NCI-H510A (cell line): ENCODE results near the gene PHAF1.

ENCODE experiments used
- DNase-seq: peaks from one replicate; lab custom pipeline; 2025; lab: John Stamatoyannopoulos, UW

Gene PHAF1

DNA sequence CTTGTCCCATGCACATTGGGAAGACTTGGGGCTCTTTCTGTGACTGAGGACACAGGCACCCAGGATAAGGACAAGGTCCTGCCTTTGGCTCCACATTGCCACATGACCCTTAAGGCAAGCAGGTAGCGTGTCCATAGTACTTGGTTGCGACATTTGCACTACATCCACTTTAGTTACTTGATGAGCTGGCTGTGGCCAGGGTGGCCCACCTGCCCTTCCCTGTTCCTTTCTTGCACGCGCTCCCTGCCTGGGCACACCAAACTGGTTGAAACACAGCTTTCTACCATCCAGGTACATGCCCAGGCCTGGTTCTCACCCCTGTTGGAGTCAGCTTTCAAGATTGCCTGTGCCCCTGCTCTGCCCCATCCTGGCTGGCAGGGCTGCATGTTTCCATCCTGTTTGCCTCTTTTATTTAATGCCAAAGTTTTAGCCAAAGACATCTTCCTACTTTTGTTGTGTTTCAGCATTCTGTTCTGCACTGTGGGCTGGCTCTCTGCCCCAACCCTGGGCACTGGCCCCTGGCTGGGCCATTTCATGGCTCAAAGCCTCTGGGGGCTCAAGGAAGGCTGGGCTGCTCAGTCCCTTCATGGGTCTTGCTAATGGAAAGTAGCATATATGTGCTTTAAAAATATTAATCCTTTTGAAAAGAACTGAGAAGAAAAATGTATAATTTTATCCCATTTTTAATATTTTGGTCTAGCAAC, 37.8 kb downstream of the PHAF1 start:
- DNase-seq, result no peak

DNA sequence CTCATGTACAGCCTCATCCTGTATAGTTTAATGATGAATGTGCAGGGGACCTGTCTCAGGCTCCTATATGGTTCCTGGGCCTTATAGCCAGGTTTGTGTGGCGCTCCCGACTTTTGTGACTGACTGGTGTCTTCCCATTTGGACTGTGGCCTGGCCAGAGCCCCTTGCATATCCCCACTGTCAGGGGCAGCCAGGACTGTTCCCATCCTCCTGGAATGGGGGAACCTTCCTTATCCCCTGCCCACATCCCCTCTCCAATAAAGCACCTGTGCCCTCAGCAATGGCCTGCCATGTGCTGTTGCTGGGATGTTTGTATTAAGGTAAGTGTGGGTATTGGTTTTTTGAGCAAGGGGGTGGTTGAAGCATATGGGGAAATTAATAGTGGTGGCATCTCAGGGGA, 38.5 kb downstream of the PHAF1 start:
- no peak for DNase-seq

DNA sequence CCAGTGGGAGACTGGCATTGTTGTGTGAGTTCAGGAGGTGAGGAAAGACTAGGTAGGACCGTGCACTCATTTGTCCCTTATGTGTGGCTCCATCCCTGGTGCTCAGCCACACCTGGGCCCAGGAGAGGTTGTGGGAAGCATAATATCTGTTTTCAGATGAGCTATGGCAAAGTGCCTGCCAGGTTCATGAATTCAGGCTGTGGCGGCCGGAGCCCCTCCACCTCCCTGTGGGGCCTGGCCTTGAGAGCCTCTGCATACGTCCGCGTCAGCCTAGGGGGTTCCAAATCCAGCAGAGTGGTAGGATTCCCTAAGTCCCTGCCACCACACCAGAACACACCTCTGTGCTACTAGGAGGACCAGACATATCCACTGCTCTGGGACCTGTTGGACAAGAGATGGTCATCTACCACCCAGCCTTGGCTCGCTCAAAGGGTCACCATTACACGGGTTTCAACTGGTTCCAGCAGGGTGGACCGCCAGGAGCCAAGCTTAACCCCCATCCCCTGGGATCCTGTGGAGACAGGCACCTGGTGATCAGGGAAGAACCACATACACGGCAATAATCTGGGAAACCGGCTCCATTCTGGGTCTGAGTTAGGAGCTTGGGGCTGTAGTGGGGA, 39.0 kb downstream of the PHAF1 start:
- no peak for DNase-seq

DNA sequence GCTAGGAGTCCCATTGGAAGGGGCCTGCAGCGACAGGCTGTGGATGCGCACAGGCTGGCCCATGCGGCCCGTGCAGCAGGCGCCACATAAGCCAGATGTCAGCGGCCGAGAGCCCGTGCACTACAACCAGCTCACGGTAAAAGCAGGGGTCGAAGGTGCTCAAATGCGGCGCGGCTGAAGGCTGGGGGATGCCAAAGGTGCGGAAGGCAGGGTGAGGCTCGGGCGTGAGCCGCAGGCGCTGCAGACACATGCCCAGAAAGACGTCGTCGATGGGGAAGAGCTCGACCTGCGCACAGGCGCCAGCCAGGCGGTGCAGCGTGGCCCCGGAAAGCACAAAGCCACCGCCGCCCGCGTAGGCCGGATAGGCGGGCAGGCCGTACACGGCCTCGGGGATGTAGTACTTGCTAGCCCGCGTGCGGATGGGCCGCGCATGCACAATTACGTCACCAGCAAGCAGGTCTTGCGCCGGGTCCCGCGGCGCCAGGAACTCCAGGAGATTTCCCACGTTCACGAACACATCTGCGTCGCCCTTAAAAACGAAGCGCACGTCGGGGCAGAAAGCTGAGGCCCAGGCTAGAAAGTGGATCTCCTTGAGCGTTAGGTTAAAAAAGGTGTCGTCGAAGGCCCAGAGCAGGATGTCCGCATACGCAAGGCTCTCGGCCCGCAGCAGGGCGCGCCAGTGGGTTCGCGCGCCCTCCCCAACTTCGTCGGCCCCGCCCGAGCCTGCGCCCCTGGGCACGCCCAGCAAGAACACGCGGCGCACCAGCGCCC, 39.7 kb downstream of the PHAF1 start:
- no peak for DNase-seq

DNA sequence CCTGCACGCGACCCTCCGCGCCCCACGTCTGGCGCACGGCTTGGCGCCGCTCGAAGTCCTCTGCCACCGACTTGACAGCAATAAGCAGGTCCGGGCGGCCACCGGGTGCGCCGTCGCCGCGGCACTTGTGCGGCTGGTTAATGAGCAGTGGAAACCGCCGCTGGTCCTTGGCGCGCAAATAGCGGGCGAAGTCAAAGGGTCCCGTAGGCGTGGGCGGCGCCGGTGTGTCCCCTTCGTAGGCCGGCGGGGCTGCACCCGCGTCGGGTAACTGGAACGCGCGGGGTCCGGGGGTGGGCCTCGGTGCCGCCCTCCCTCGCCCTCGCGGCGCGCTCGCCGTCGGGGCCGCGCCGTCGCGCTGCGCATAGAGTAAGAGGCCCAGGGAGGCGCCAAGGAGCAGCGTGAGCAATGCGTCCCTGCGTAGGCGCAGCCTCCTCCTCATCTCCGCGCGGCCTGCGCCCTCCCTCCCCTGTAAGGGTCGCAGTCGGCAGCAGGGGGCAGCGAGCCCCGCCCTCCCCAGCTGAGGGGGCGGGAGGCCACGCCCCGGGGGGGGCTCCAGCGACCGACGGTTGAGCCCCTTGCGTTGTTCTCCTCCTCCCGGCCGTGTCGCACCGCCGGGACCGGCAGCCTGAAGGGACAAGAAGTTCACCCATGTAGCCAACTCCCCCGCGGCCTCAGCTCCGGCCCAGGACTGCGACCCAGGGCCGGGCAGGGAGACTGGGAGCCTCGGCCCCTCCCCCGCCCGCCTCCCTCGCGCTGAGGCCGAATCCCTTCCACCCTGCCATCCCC, 40.5 kb downstream of the PHAF1 start:
- peak; percentile 33 for DNase-seq

DNA sequence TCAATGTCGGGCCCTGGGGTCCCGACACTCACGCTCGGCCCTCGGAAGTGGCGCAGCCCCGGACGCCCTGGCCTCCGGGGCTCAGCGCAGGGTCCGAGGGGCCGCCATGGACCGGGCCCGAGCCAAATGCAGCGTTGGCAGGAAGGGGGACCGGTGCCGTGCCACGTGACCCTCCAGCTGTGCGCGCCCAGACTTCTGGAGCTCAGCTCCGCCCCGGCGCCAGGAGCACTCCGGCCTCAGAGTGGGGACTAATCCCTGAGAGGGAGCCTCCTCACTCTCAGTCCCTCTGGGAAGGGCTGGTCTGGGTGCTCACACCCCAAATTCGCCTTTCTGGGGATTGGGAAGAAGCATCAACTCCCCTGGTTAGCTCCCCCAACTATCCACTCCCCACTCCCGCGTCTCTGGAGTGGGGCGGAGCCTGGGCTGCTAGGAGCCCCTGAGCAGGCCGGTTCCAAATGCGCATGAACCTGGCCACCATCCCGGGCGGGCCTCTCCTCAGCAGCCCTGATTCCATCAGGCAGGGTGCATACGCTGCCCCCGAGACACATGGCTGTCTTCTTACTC, 41.2 kb downstream of the PHAF1 start, which contains the start of gene B3GNT9:
B3GNT9 (minus strand) TSS at position 166 of the 564 bp plus-strand sequence. CDS start 513 bp downstream, outside the sequence.
- peak; percentile 49 for DNase-seq

DNA sequence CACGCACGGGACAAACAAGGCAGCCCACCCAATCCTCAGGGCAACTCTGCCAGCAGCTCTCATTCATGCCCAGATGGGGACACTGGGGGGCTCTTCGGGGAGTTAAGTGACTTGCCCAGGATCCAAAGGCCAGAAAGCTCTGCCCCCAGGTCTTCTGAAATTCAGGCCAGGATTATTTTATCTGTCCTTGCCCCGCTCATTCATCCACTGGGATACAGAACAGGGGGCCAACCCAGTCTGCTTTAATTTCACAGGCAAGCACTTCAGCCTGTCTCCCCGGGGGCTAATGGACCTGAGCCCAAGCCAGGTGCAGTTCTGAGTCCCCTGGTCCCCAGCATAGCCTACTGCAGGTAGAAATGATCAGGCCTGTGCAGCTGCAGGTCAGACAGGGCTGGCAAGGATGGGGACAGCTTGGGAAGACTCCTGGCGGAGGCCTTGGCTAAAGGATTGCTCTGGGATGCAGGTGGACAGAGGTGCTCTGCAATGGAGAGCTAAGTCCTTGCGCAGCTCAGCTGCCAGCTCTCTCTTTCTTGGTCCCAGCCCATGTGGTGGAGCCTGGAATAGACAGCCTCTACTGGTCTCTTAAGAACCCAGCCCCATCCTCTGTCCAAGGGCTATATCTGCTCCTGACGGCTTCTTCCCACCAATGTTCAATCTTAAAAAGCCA, 41.8 kb downstream of the PHAF1 start:
- no peak for DNase-seq

DNA sequence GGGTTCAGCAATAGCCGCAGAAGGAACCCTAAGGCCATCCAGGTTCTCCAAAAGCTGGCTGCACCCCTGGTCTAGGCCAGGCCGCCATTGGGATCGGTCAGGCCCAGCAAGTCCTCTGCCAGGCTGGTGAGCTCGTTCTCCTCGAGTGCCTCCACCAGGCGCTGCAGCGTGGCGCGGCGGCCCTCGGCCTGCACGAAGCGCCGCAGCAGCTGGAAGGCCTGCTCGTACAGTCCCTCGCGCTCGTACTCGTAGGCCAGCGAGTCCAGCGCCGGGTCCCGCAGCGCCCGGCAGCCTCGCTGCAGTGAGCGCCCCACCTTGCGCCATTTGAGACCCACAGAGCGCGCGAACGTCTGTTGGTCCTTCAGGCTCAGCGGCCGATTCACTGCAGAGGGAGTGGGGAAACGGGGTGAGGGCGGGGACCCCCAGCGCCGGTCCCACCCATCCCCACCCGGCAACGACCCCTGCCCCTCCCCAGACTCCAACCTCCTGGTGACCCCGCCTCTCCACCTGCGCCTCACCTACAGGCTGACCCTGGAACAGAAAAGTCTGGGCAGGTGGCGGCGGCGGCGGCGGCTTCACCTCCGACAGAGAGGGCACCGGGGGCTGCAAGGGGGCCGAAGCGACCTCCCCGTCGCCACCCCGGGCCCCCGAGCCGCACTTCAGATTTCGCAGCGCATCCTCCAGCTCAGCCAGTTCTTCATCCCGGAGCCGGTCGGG, 45.0 kb downstream of the PHAF1 start:
- no peak for DNase-seq

DNA sequence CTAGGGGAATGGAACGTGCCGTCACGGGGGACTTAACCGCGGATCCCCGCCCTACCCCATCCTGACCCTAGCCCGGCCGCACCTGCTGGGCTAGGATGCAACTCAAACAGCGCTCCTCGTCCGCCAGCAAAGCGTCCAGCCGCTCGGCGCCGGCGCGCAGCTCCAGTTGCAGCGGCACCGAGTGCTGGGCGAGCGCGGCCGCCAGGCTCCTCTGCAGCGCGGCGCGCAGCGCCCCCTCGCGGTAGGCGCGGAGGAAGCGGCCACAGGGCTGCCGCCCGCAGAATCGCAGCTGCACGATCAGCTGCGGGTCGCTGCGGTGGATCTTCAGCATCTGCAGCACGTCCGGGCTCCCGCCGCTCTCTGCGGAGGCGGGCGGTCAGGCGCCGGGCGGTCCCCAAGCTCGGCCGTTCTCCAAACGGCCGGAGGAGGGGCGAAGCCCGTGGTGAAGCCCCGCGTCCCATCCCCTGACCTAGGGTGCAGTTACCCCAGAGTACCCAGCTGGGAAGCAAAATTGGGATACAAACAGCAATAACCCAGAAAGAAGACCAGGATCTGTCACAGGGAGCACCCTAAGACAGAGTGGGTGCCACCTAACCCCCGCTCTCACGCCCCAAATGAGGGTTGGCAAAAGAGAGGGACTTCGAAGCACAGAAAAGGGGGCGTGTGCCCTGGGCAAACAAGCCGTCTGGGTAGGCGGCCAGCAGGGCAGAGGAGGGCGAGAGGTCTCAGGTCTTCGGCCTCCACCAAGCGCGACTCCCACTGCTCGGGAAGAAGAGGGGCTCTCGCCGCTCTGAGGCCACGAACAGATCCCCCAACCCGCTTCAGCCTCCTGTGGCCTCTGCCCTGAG, 45.8 kb downstream of the PHAF1 start:
- peak; percentile 43 for DNase-seq

DNA sequence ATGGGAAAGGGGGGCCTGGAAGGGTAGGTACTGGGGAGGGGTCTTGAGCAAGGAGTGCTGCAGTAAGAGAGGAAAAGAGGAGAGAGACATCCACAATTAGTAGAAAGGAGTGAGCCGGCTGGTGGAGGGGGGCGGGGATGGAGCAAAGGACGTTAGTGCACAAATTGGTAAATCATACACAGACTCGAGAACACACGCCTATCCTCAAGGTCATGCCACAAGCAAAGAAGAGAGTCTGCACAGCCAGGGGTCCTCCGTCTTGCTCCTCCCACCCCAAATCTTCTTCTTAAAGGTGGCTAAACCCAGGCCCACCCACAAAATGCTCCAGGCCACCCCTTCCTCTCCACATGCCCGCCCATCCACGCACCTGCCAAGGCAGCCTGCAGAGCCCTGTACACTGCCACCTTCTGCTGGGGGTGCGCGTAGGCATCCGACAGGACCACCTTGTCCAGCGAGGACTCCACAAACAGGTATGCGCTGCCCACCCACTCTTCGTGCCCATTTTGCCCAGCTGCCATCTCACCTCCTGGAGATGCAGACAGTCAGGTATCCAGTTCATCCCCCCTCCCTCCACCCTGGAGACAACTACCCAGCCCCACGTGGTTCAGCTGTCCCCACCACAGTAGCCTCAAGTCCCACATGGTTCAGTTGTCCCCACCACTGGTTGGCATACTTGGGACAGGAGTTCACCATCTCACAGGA, 46.6 kb downstream of the PHAF1 start:
- DNase-seq, result no peak

DNA sequence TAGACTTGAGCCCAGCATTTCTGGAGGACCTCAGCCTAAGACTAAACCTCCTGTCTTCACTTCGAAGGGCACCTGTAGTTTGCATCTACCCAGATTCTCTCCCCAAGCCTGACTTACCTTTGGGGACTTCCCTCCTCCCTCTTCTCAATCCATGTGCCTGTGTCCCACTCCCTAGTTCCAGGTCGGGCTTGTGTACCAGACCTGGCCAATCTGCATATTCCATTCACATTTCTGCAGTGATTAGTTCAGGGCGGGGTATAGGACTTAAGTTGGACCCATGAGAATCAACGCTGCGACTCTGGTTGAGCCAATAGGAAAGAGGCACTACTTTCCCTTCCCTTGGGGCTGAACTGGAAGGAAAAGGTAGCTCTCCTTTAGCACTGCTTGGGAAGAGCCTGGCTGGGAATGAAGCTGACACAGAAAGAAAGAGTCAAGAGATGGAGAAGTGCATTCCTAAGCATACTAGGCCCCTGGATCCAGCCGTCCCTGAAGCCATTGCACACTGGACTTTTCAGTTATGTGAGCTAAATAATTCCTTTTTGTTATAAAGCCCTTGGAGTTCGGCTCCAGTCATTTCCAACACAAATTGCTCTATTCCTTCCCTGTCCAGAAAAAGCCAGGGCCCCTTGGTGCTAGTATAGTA, 47.5 kb downstream of the PHAF1 start:
- no peak for DNase-seq

DNA sequence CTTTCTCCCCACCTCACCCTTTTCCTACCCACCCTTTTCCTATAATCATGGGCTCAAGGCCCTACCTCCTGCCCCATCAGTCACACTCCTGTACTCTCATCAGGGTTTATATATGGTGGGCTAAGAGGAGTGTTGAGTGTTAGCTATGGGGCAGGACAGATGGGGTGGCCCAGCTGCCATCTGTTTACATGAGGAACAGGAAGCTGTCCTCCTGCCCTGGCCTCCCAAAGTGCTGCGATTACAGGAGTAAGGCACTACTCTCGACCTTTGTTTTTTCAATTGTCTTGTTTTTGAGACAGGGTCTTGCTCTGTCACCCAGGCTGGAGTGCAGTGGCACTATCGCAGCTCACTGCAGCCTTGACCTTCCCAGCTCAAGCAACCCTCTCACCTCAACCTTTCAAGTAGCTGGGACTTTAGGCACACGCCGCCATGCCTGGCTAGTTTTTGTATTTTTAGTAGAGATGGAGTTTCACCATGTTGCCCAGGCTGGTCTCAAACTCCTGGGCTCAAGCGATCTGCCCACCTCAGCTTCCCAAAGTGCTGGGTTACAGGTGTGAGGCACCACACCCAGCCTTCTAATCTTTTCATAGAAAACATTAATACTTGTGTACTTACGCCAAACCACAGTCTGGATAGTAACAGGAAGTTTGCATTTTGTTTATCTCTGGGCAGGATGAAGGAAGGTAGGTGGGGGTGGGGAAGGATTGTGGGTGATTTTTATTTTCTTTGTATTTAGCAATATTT, 48.3 kb downstream of the PHAF1 start:
- DNase-seq, result no peak

DNA sequence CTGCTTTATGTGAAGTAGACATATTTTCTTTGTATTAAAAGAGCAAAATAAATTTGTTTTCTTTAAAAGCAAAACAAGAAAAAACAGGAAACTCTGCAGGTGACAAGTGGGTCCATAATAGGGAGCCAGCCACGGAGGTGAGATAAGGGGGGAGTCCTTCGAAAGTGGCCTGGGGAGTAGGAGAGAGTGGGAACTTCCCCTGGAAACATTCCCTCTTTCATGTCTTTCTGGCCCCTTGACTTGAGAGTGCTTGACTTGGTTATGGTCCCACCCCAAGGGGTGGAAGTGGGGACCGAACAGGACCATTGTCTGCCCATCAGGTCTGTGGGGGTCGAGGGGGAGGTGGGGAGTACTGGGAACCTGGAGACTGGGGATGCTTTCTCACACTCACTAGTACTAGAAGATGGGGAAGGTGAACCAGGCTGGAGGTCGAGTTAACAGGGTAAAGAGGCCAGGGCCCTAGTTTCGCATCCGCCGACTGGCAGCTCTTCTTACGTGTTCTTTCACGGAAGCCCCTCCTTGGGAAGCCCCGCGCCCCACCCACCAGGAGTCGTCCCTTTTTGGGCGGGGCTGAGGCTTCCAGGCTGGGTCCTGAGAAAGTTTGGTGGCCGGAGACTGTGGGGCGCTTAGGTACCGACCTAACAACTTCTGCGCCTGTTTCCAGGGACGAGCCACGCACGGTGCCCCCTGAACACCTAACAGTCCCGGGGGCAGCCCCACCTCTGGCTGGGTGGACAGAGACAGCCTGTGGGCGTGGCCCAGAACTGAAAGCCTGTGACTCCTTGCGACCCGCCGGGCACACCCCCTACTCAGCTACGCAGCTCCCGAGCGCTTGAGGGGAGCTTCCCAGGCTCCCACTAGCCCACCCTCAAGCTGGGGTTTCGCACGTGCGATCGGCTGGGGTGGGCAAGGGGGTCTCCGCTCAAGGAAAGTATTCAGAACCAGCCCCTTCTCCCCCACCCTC, 49.2 kb downstream of the PHAF1 start:
- DNase-seq, result no peak

DNA sequence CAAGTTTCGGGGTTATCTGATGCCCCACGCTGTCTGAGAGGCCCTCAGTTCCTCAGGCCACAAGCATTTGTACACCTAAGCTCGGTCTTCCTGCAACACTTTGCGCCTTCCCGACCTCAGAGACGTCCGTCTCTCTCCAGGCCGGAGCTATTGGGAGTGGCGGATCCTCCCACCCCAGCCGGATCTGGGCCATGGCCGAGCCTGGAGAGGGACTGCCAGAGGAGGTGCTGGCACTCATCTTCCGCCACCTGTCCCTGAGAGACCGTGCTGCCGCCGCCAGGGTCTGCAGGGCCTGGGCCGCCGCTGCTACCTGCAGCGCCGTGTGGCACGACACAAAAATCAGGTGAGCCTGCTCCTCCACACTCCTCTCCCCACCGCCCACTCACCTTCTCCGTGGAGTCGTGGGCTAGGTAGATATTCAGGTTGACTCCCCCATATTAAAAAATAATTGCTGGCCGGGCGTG, 51.9 kb downstream of the PHAF1 start:
- no peak for DNase-seq

DNA sequence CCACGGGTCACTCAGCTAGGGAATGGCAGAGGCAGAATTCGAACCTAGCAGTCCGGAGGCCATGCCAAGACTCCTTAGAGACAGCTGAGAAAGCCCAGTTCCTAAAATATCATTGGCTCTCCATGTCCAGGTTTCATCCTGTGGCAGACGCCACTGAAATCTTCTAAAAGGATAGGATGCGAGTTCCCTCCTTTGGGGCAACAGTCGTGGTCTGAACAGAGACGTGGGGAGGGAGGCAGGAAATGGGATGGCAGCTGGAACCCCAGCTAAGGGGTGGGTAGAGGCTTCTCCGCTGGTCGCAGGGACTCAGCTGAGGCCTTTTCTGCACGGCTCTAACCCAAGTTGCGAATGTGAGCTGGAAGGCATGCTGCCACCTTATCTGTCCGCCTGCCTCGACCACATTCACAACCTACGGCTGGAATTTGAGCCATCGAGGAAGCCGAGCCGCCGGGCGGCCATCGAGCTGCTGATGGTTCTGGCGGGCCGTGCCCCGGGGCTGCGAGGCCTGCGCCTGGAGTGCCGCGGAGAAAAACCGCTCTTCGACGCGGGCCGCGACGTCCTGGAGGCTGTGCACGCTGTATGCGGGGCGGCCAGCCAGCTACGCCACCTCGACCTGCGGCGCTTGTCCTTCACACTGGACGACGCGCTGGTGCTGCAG, 52.9 kb downstream of the PHAF1 start:
- DNase-seq, result no peak
